ENCODE measurements around the gene ABLIM1. TPM values are rescaled to one million over a fixed set of nuclear protein-coding genes. Genes with fewer than 3 reads are reported as not detected.

The ABLIM1 gene
- total and polyA plus RNA-seq, 2 of the 4 experiments (the other 2 are of a cell fraction), result 7.7 to 9.9 TPM

DNA sequence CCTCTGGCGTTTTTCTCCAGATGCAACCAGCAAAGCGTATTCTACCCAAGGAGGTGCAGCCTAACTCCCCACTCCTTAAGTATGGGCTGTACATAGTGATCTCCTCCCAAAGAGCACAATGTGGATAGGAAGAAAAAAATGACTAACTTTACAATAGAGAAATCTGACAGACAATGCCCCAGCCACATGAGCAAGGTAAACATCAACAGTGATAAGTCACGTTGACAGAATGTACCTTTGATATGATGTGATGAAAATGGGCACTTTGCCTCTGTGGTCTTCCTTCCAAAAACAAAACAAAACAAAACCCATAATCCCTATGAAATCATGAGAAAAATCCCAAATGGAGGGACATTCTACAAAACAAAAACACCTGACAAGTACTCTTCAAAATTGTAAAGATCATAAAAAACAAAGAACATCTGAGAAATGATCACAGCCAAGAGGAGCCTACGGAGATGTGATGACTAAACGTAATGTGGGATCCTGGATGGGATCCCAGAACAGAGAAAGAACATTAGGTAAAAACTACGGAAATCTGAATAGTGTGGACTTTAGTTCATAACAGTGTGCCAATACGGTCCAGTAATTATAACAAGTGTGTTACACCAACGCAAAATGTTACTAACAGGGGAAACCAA lies 50.6 kb downstream of the ABLIM1 start:
- Histone ChIP-seq H2BK5ac (ENCODE audit: low read depth, low read length, poor library complexity, severe bottlenecking) (no peak overlapping the region), H4K20me1 (ENCODE audit: insufficient read depth, low read length) (no peaks in the 10 kb centered on the region), H3K4me2 (ENCODE audit: low read depth, low read length) (no peak overlapping the region), H4K5ac (ENCODE audit: low read depth, low read length) (no peak overlapping the region), H2BK120ac (ENCODE audit: low read depth, low read length) (no peak overlapping the region), H3K27me3 (ENCODE audit: control insufficient read depth, insufficient read depth, low read length) (peaks cover under 1% of the 10 kb centered on the region), H3K27ac (ENCODE audit: insufficient read depth, low read length) (no peak overlapping the region), H3K56ac (ENCODE audit: extremely low read depth, insufficient read depth, low read length) (no peak overlapping the region), H3K9me1 (ENCODE audit: insufficient read depth, low read length) (0 out of 2 replicates have a peak, but pooled peaks cover 6% of the 10 kb centered on the region), H2AFZ (replicated peaks; ENCODE audit: low read length, poor library complexity) (no peak overlapping the region), H4K91ac (ENCODE audit: insufficient read depth, low read depth, low read length) (no peak overlapping the region), H2BK20ac (ENCODE audit: low read depth, low read length) (no peak overlapping the region), H2BK15ac (ENCODE audit: low read depth, low read length) (no peak overlapping the region), H3K79me1 (ENCODE audit: low read depth in 1 of 2, low read length in 2 of 2) (no peaks in the 10 kb centered on the region; a peak in 1 of 4 replicates), H2AK9ac (replicated peaks; ENCODE audit: low read depth, low read length, poor library complexity) (no peak overlapping the region), H3K9ac (ENCODE audit: low read depth, low read length) (no peak overlapping the region), H3K14ac (replicated peaks; ENCODE audit: low read depth, low read length) (no peak overlapping the region), H4K8ac (ENCODE audit: low read depth in 2 of 2, low read length in 2 of 2) (no peak overlapping the region), H3K23ac (ENCODE audit: low read depth, low read length) (no peak overlapping the region), H3K4me3 (ENCODE audit: insufficient read depth, low read depth, low read length) (no peak overlapping the region), H3K9me3 (ENCODE audit: control insufficient read depth, insufficient read depth, low read length) (no peaks in the 10 kb centered on the region), H3K18ac (ENCODE audit: low read depth, low read length) (no peak overlapping the region), H3K4ac (ENCODE audit: low read depth, low read length) (no peak overlapping the region), H2AK5ac (ENCODE audit: low read depth, low read length) (no peak overlapping the region), H3K36me3 (ENCODE audit: control insufficient read depth, insufficient read depth, low read length) (no peaks in the 10 kb centered on the region), H3K4me1 (ENCODE audit: control insufficient read depth, insufficient read depth, low read length) (no peaks in the 10 kb centered on the region)
- POLR2A ChIA-PET (ENCODE audit: unreplicated experiment), result no interaction called here
- DNase-seq, result peak; percentile 56
- ATAC-seq (ENCODE audit: low read depth), result no peak
- WGBS, 2 experiments (ENCODE audit: extremely low coverage in 2 of 2, insufficient read length in 1 of 2), result no CpG with 5 or more reads among the region's 8 CpGs
- dilution Hi-C loops (cut with HindIII; ENCODE audit: low sequenced_read_pairs, unreplicated experiment) (no loop called here), in situ Hi-C loops (cut with MboI; ENCODE audit: low sequenced_read_pairs) (no loop called here), intact Hi-C loops (cut with micrococcal nuclease) (no loop called here)
- BruUV-seq (replicated peaks), result no TSS peak
- no peak for TF ChIP-seq RFX5 (IDR thresholded peaks at IDR 0.05; ENCODE audit: low read depth, low read length)
- TF ChIP-seq, protein P1, sequence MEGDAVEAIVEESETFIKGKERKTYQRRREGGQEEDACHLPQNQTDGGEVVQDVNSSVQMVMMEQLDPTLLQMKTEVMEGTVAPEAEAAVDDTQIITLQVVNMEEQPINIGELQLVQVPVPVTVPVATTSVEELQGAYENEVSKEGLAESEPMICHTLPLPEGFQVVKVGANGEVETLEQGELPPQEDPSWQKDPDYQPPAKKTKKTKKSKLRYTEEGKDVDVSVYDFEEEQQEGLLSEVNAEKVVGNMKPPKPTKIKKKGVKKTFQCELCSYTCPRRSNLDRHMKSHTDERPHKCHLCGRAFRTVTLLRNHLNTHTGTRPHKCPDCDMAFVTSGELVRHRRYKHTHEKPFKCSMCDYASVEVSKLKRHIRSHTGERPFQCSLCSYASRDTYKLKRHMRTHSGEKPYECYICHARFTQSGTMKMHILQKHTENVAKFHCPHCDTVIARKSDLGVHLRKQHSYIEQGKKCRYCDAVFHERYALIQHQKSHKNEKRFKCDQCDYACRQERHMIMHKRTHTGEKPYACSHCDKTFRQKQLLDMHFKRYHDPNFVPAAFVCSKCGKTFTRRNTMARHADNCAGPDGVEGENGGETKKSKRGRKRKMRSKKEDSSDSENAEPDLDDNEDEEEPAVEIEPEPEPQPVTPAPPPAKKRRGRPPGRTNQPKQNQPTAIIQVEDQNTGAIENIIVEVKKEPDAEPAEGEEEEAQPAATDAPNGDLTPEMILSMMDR (conservative IDR thresholded peaks at IDR 0.05; ENCODE audit: low read depth, low read length), result no peak
- TF ChIP-seq FOS (IDR thresholded peaks at IDR 0.05; ENCODE audit: low read depth, low read length), result no peak
- TF ChIP-seq SMC3 (IDR thresholded peaks at IDR 0.05; ENCODE audit: low read depth, low read length), result no peak
- TF ChIP-seq CHD1 (IDR thresholded peaks at IDR 0.05; ENCODE audit: low read depth, low read length), result no peak
- TF ChIP-seq BHLHE40 (IDR thresholded peaks at IDR 0.05; ENCODE audit: low read depth, low read length), result no peak
- TF ChIP-seq RCOR1 (IDR thresholded peaks at IDR 0.05; ENCODE audit: insufficient replicate concordance, low read length), result no peak
- no peak for TF ChIP-seq MAFK (IDR thresholded peaks at IDR 0.05; ENCODE audit: low read depth, low read length)
- no peak for TF ChIP-seq RAD21 (IDR thresholded peaks at IDR 0.05; ENCODE audit: low read length)
- no peak for TF ChIP-seq MAZ (IDR thresholded peaks at IDR 0.05; ENCODE audit: borderline replicate concordance, low read depth, low read length)
- no peak for TF ChIP-seq POLR2A (IDR thresholded peaks at IDR 0.05; ENCODE audit: low read depth, low read length)
- TF ChIP-seq, protein P2, sequence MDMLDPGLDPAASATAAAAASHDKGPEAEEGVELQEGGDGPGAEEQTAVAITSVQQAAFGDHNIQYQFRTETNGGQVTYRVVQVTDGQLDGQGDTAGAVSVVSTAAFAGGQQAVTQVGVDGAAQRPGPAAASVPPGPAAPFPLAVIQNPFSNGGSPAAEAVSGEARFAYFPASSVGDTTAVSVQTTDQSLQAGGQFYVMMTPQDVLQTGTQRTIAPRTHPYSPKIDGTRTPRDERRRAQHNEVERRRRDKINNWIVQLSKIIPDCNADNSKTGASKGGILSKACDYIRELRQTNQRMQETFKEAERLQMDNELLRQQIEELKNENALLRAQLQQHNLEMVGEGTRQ (IDR thresholded peaks at IDR 0.05; ENCODE audit: low read depth, low read length), result no peak
- CTCF ChIA-PET, result interaction anchor here (0.8 kb wide), 1 partner anchor 23 kb away, joined by 4 read pairs; no protein-coding TSS in a partner anchor

All from IMR-90 (cell line).